Measurements from ENCODE around the gene TRPC4AP.

The TRPC4AP gene

DNA sequence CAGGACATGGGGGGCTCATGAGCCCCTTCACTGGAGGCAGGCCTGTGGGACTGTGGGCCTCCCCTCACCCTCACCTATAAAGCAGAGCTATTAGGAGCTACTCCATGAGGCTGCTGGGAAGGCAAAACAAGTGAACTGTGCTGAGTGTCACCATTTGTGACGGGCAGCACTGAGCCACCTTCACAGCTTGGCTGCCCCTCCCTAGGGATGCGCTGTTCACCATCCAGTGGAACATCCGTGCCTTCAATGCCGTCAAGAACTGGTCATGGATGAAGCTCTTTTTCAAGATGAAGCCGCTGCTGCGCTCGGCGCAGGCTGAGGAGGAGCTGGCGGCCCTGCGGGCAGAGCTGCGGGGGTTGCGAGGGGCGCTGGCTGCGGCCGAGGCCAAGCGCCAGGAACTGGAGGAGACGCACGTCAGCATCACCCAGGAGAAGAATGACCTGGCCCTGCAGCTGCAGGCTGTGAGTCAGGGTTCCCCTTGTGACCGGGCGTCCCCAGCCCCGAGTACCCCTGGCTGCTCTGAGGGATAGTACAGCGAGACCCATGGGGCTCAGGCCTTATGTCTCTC, 98.6 kb downstream of the TRPC4AP start:
- DNase-seq (ENCODE audit: extremely low spot score, insufficient read length, low read depth): no peak

DNA sequence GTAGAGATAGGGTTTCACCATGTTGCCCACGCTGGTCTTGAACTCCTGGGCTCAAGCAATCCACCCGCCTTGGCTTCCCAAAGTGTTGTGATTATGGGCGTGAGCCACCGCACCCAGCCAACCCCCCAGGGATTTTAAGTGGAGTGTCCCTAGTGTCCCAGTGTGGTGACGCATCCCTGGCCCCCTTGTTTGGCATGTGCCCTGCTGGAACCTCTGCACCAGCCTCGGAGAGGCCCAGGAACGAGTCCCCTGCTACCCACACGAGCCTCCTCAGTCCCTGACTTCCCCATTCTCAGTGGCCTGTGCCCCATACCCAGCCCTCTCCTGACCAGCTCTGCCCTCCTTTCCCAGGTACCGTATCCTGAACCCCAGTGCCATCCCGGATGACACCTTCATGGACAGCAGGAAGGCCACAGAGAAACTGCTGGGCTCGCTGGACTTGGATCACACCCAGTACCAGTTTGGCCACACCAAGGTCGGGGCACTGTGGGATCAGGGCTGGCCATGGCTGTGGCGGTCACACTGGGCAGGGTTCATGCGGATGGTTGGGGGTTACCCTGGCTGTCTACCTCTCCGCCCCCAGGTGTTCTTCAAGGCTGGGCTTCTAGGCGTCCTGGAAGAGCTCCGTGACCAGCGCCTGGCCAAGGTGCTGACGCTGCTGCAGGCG, 99.7 kb downstream of the TRPC4AP start:
- FAIRE-seq: no peak

More for the DNA sequence above, 98.6 kb downstream of the TRPC4AP start:
- no peak for FAIRE-seq

GRCh38 chr20:34990661-34991214, 101.9 kb downstream of the TRPC4AP start:
- no peak for FAIRE-seq
- DNase-seq (ENCODE audit: extremely low spot score, insufficient read length, low read depth): no peak

More for the DNA sequence above, 99.7 kb downstream of the TRPC4AP start:
- no peak for DNase-seq (ENCODE audit: extremely low spot score, insufficient read length, low read depth)

DNA sequence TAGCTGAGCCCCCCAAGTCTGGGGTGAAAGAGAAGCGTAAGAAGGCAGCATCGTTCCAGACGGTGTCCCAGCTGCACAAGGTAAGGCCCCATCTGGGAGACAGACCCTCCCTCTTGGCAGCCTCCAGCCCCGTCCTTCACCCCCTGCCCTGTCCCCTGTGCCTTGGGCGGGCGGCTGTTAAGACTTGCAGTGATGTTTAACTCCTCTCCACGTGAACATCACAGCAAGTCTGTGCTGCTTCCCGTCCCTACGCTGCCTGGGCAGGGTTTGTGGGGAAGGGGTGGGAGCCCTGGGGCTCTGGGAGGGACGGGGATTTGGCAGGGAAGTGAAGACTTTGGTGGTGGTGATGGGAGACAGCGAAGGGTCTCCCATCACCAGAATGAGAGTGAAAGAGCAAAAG, 102.4 kb downstream of the TRPC4AP start:
- FAIRE-seq (no peak), DNase-seq (ENCODE audit: extremely low spot score, insufficient read length, low read depth) (no peak)

GRCh38 chr20:34989670-34990069, 102.9 kb downstream of the TRPC4AP start:
- FAIRE-seq: no peak

GRCh38 chr20:34989118-34989517, 103.5 kb downstream of the TRPC4AP start:
- no peak for FAIRE-seq
- no peak for DNase-seq (ENCODE audit: extremely low spot score, insufficient read length, low read depth)

More at GRCh38 chr20:34989670-34990069, 102.9 kb downstream of the TRPC4AP start:
- DNase-seq (ENCODE audit: extremely low spot score, insufficient read length, low read depth): no peak

GRCh38 chr20:34988191-34988540, 104.4 kb downstream of the TRPC4AP start:
- FAIRE-seq (no peak), DNase-seq (ENCODE audit: extremely low spot score, insufficient read length, low read depth) (no peak)

- DNase-seq (ENCODE audit: extremely low spot score, insufficient read length, low read depth): no peak
- no peak for FAIRE-seq
Observed at GRCh38 chr20:34987288-34988190, 105.1 kb downstream of the TRPC4AP start.

GRCh38 chr20:34986311-34987287, 106.0 kb downstream of the TRPC4AP start:
- FAIRE-seq (no peak), DNase-seq (ENCODE audit: extremely low spot score, insufficient read length, low read depth) (no peak)

- DNase-seq (ENCODE audit: extremely low spot score, insufficient read length, low read depth) (no peak), FAIRE-seq (no peak)
Observed at GRCh38 chr20:34985461-34986310, 106.9 kb downstream of the TRPC4AP start.

GRCh38 chr20:34984756-34985261, 107.8 kb downstream of the TRPC4AP start:
- no peak for DNase-seq (ENCODE audit: extremely low spot score, insufficient read length, low read depth)
- FAIRE-seq: no peak

- FAIRE-seq: no peak
- DNase-seq (ENCODE audit: extremely low spot score, insufficient read length, low read depth): no peak
Observed at GRCh38 chr20:34983995-34984735, 108.4 kb downstream of the TRPC4AP start.

DNA sequence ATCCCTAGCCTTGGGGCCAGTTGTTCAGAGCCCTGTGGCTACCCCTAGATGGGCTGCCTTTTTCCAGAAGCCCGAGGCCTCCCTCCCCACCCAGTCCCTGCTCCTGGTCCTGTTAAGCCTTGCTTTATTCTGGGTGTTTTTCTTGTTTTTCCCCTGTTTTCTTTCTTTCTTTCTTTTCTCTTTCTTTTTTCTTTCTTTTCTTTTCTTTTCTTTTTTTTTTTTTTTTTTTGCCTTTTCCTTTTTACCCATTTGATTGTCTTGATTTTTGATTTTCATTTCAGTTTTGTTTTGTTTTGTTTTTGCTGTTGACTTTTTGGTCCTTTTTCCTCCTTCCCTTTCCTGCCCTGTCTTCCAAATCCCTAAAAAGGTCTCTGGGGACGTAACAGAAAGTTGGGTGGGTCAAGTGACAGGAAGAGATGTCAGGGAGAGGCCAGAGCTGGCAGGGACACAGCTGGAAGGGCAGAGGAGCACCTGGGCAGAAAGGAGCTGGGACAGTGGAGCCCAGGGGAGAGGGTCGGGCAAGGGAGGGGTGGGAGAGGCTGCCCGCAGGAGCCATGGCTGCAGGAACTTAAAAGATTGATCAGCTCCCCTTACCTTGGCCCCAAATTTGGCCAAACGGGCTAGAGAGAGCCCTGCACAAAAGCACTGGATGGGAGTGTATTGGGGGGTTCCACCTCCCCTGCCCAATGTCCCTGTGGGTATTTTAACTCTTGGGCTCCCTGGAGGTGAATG, 109.4 kb downstream of the TRPC4AP start:
- DNase-seq (ENCODE audit: extremely low spot score, insufficient read length, low read depth): no peak
- FAIRE-seq: no peak

GRCh38 chr20:34982270-34983088, 110.1 kb downstream of the TRPC4AP start:
- no peak for DNase-seq (ENCODE audit: extremely low spot score, insufficient read length, low read depth)
- no peak for FAIRE-seq

GRCh38 chr20:34980543-34981233, 111.9 kb downstream of the TRPC4AP start:
- no peak for DNase-seq (ENCODE audit: extremely low spot score, insufficient read length, low read depth)
- FAIRE-seq: no peak
